Measurements from ENCODE around the gene TMBIM1. TPM values are rescaled to one million over a fixed set of nuclear protein-coding genes. Genes with fewer than 3 reads are reported as not detected.
"Not testable (repeated sequence)": the region's sequence is repeated elsewhere in the genome, so short reads cannot be mapped to it uniquely, and the experiment has no call there.

Gene TMBIM1
- total RNA-seq, 1 experiment from 2014 or later = 23.5 TPM

GRCh38 chr2:218273214-218273907 lies 18.9 kb downstream of the TMBIM1 start:
- ATAC-seq; H3K4me3 Mint-ChIP-seq; DNase-seq (ENCODE audit: low spot score); POLR2A ChIA-PET; H3K27me3 Mint-ChIP-seq (ENCODE audit: low read depth); H3K27ac Mint-ChIP-seq; H3K9me3 Mint-ChIP-seq: not testable (repeated sequence)
- H3K36me3 Mint-ChIP-seq = peaks cover 26% of the 10 kb centered on the region
- CTCF ChIA-PET = interaction anchor here (0.6 to 4.4 kb wide), 13 partner anchors 10 to 1638 kb away, joined by 3 to 52 read pairs (median 4); partner anchors contain the start of genes CATIP and TMBIM1
- peaks cover 19% of the 10 kb centered on the region for H3K4me1 Mint-ChIP-seq

DNA sequence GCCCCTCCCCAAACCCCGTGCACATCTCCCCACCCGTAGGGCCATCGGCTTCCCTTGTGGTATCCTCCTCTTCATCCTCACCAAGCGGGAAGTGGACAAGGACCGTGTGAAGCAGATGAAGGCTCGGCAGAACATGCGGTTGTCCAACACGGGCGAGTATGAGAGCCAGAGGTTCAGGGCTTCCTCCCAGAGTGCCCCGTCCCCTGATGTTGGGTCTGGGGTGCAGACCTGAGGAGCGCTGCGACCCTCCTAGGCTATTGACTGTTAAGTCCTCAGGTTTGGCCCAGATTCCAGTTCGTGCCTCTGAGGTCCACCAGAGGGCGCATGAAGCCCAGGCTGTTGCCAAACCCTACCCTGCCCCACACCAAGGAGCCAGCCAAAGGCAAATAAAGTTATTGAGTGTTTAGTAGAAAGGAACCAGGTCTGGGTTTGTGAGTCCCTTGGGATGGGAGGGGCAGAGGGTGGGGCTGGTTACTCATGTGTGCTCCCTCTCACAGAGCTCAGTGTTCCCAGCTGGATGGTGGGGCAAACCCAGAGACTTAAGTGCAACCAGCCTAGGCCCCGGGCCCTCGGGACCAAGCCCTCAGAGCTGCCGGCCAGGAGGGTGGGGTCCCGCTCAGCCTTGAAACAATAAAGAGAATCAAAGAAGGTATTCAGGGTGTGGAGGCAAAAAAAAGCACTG lies 19.6 kb downstream of the TMBIM1 start:
- H3K4me1 Mint-ChIP-seq = peaks cover 19% of the 10 kb centered on the region
- peak; percentile 88 for DNase-seq (ENCODE audit: low spot score)
- peak; percentile 46; the same call in 1 of the 2 replicates for TF ChIP-seq GABPB1 (CRISPR knock-in tag; IDR thresholded peaks at IDR 0.05)
- TF ChIP-seq CTCF (IDR thresholded peaks at IDR 0.05) = peak; percentile 83
- TF ChIP-seq OVOL2 (CRISPR knock-in tag; IDR thresholded peaks at IDR 0.05; ENCODE audit: borderline replicate concordance) = no peak
- no peak overlapping the region for H3K27ac Mint-ChIP-seq
- H3K9me3 Mint-ChIP-seq = no peaks in the 10 kb centered on the region
- POLR2A ChIA-PET = no interaction called here
- CTCF ChIA-PET = interaction anchor here (0.6 to 4.4 kb wide), 18 partner anchors 9 to 1638 kb away, joined by 3 to 52 read pairs (median 4); partner anchors contain the start of genes CATIP, GPBAR1 and TMBIM1
- H3K27me3 Mint-ChIP-seq (ENCODE audit: low read depth) = no peaks in the 10 kb centered on the region
- peaks cover 27% of the 10 kb centered on the region for H3K36me3 Mint-ChIP-seq
- peak; percentile 30 for ATAC-seq
- H3K4me3 Mint-ChIP-seq = peak overlapping the region; percentile 36

DNA sequence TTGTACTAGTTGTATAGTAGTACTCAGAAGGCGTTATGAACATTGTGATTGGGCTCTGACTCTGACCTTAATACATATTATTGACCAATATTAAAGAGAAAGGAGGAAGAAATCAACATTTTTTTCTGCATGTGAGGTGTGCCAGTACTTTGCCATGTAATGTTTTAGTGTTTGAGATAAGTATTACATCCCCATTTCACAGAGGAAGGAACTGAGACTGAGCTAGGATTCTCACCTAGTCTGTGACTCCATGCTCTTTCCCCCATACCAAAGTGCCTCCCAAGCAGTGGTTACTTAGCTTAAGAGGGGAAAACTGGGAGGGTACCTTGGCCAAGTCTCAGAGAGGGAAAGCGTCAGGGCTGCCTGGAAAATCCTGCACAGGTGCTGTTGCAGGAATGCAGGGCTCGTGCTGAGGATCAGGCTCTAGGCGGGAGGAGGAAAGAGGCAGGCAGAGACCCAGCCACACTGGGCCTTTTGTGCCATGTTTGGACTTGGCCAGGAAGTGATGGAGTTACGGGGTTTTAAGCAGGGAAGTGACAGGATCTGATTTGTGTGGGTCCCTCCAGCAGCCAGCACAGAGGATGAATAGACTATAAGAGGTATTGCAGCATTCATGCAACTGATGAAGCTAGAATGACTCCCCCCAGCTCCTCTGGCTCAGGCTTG lies 20.3 kb downstream of the TMBIM1 start:
- POLR2A ChIA-PET = no interaction called here
- ATAC-seq (no peak), DNase-seq (ENCODE audit: low spot score) (no peak)
- Mint-ChIP-seq H3K4me3 (peak overlapping the region; percentile 84), H3K27ac (no peak overlapping the region), H3K9me3 (no peaks in the 10 kb centered on the region), H3K36me3 (peaks cover 31% of the 10 kb centered on the region), H3K4me1 (peaks cover 19% of the 10 kb centered on the region), H3K27me3 (ENCODE audit: low read depth) (no peaks in the 10 kb centered on the region)
- TF ChIP-seq ATF2 (CRISPR knock-in tag; IDR thresholded peaks at IDR 0.05; ENCODE audit: borderline replicate concordance, low read depth) (no peak), OVOL2 (CRISPR knock-in tag; IDR thresholded peaks at IDR 0.05; ENCODE audit: borderline replicate concordance) (no peak), HMGA2 (CRISPR knock-in tag; IDR thresholded peaks at IDR 0.05) (no peak)
- CTCF ChIA-PET = interaction anchor here (0.9 to 4.4 kb wide), 9 partner anchors 11 to 626 kb away, joined by 3 to 52 read pairs (median 5); partner anchors contain the start of genes CATIP and GPBAR1

GRCh38 chr2:218271487-218271797 lies 20.9 kb downstream of the TMBIM1 start:
- Mint-ChIP-seq H3K4me1 (peaks cover 19% of the 10 kb centered on the region), H3K4me3 (peak overlapping the region; percentile 84), H3K36me3 (peaks cover 35% of the 10 kb centered on the region), H3K9me3 (no peaks in the 10 kb centered on the region), H3K27me3 (ENCODE audit: low read depth) (no peaks in the 10 kb centered on the region), H3K27ac (no peak overlapping the region)
- DNase-seq (ENCODE audit: low spot score) (no peak), ATAC-seq (no peak)
- ChIA-PET POLR2A (no interaction called here), CTCF (interaction anchor here (0.9 to 4.4 kb wide), 9 partner anchors 11 to 135 kb away, joined by 3 to 52 read pairs (median 9); partner anchors contain the start of genes CATIP, GPBAR1 and TMBIM1)
- no peak for TF ChIP-seq EMX1 (CRISPR knock-in tag; IDR thresholded peaks at IDR 0.05)

DNA sequence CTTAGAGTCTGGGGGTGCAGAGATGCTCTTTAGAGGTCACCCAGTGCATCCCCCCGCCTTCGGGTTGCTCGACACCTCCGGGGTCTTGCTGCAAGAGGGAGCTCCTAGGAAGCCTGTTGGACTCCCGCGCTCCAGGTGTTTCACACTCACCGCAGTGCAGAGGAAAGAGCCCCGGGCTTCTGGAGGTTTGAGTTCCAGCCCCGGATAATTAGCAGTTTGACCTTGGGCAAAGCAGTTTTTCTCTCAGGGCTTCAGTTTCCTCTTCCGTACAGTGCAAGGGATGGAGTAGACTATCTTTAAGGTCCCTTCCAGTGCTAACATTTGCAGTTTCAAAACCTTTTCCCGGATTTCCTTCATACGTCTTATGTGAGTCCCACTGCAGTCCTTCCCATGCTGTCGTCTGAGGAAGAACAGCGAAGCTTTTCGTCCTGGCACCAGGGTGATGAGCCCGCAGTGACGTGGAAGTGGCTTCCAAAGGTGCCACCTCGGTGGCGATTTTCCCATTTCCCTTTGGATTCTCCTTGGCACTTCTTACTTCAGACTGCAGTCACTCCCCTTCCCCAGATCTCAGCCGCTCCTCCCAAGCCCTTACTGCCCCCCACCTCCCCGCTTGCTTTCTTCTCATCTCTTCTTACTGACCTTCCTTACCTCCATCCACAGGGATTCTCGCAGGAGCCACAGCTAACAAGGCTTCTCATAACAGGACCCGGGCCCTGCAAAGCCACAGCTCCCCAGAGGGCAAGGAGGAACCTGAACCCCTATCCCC lies 21.4 kb downstream of the TMBIM1 start:
- H3K36me3 Mint-ChIP-seq = peaks cover 37% of the 10 kb centered on the region
- H3K27ac Mint-ChIP-seq = peak overlapping the region; percentile 84
- H3K4me1 Mint-ChIP-seq = peaks cover 19% of the 10 kb centered on the region
- H3K4me3 Mint-ChIP-seq = peak overlapping the region; percentile 84
- no peaks in the 10 kb centered on the region for H3K27me3 Mint-ChIP-seq (ENCODE audit: low read depth)
- no peaks in the 10 kb centered on the region for H3K9me3 Mint-ChIP-seq
- ATAC-seq (no peak), DNase-seq (ENCODE audit: low spot score) (no peak)
- CTCF ChIA-PET = interaction anchor here (0.6 to 4.4 kb wide), 18 partner anchors 11 to 240 kb away, joined by 3 to 52 read pairs (median 5); partner anchors contain the start of genes CATIP, CTDSP1, GPBAR1 and TMBIM1
- POLR2A ChIA-PET = interaction anchor here (0.7 to 1.7 kb wide), 2 partner anchors 10 to 16 kb away, joined by 5 to 10 read pairs; partner anchors contain the start of gene GPBAR1
- no peak for TF ChIP-seq OVOL2 (CRISPR knock-in tag; IDR thresholded peaks at IDR 0.05; ENCODE audit: borderline replicate concordance)
- no peak for TF ChIP-seq CREB1 (CRISPR knock-in tag; IDR thresholded peaks at IDR 0.05)
- TF ChIP-seq ZNF232 (CRISPR knock-in tag; IDR thresholded peaks at IDR 0.05) = no peak
- TF ChIP-seq USF2 (CRISPR knock-in tag; IDR thresholded peaks at IDR 0.05) = no peak
- no peak for TF ChIP-seq ZNF425 (CRISPR knock-in tag; conservative IDR thresholded peaks at IDR 0.05)
- no peak for TF ChIP-seq ZNF121 (CRISPR knock-in tag; IDR thresholded peaks at IDR 0.05)
- TF ChIP-seq NFATC4 (CRISPR knock-in tag; IDR thresholded peaks at IDR 0.05) = no peak
- TF ChIP-seq MAX (CRISPR knock-in tag; IDR thresholded peaks at IDR 0.05) = no peak
- no peak for TF ChIP-seq NR3C1 (CRISPR knock-in tag; conservative IDR thresholded peaks at IDR 0.05; ENCODE audit: low read depth)

Data from WTC11 (cell line).